Measurements from ENCODE around the gene YPEL4.

Gene YPEL4

DNA sequence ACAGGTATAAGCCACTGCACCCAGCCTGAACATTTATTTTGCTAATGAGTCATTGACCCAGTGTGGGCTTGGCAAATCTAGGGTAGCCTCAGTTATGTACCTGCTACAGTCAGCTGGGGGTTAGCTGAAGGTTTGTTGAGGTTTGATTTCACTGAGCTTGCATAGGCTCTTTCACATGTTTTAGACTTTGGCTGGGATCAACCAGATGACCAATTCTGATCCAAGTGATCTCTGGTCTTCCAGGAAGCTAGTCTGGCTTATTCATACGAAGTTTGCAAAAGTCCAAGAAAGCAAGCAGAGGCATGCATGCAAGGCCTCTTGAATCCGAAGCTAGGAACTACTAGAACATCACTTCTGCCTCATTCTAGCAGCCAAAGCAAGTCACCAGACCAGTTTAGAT is 31.3 kb downstream of the YPEL4 start:
- H3K4me1 ChIP-seq (ENCODE audit: insufficient read depth, poor library complexity, severe bottlenecking): peaks cover 3% of the 10 kb centered on the region
- TF ChIP-seq, protein P1, sequence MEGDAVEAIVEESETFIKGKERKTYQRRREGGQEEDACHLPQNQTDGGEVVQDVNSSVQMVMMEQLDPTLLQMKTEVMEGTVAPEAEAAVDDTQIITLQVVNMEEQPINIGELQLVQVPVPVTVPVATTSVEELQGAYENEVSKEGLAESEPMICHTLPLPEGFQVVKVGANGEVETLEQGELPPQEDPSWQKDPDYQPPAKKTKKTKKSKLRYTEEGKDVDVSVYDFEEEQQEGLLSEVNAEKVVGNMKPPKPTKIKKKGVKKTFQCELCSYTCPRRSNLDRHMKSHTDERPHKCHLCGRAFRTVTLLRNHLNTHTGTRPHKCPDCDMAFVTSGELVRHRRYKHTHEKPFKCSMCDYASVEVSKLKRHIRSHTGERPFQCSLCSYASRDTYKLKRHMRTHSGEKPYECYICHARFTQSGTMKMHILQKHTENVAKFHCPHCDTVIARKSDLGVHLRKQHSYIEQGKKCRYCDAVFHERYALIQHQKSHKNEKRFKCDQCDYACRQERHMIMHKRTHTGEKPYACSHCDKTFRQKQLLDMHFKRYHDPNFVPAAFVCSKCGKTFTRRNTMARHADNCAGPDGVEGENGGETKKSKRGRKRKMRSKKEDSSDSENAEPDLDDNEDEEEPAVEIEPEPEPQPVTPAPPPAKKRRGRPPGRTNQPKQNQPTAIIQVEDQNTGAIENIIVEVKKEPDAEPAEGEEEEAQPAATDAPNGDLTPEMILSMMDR (IDR thresholded peaks at IDR 0.05; ENCODE audit: poor library complexity, severe bottlenecking): no peak
- H3K9me3 ChIP-seq (ENCODE audit: severe bottlenecking): no peaks in the 10 kb centered on the region
- no peak overlapping the region for H3K4me3 ChIP-seq (ENCODE audit: severe bottlenecking)
- H3K27me3 ChIP-seq (ENCODE audit: insufficient read depth, poor library complexity, severe bottlenecking): no peaks in the 10 kb centered on the region
- no peaks in the 10 kb centered on the region for H3K36me3 ChIP-seq (ENCODE audit: low read depth)
- ATAC-seq (ENCODE audit: low read depth) (no peak; the same call in 2 of the 3 replicates), DNase-seq (ENCODE audit: low spot score) (no peak)
- no peak overlapping the region for H3K27ac ChIP-seq (ENCODE audit: poor library complexity, severe bottlenecking)

DNA sequence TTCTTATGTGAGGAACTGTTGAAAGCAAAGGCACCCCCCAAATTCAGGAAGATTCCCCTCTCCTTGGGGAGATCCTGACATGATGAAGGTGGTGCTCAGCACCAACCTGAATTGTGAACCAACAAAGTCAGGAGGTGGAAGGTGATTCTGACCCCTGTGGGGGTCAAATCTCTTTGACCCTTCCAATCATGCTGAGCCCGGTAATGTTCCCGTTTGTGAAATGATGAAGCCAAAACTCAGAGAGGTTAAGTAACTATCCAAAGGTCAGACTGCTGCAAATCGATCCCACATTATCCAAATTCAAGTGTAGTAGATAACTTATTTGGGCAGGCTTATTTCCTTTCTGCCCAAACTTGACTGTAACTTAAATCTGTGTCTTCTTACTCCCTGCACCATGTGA is 33.1 kb downstream of the YPEL4 start:
- no peak for DNase-seq (ENCODE audit: low spot score)

DNA sequence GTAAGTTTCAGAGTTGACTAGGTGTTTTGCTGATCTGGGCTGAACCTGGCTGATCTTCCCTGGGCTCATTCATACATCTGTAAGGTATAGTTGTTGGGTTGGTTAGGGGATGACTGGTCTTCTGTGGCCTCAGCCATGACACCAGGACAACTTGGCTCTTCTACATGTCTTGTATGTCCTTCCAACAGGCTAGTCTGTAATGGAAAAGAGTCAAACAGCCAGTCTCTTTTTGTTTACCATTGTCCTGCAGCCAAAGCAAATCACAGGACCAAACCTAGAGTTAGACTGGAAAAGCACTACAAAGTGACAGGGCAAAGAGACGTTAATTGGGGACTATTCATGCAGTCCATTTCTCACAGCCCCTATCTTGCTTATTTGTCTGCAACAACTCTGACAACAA is 34.4 kb downstream of the YPEL4 start:
- no peak overlapping the region for H3K27ac ChIP-seq (ENCODE audit: poor library complexity, severe bottlenecking)
- H3K27me3 ChIP-seq (ENCODE audit: insufficient read depth, poor library complexity, severe bottlenecking): no peaks in the 10 kb centered on the region
- H3K36me3 ChIP-seq (ENCODE audit: low read depth): no peaks in the 10 kb centered on the region
- TF ChIP-seq, protein P1 (IDR thresholded peaks at IDR 0.05; ENCODE audit: poor library complexity, severe bottlenecking): no peak
- no peak overlapping the region for H3K4me3 ChIP-seq (ENCODE audit: severe bottlenecking)
- no peak for DNase-seq (ENCODE audit: low spot score)
- H3K9me3 ChIP-seq (ENCODE audit: severe bottlenecking): no peaks in the 10 kb centered on the region
- ATAC-seq (ENCODE audit: low read depth): no peak
- H3K4me1 ChIP-seq (ENCODE audit: insufficient read depth, poor library complexity, severe bottlenecking): peaks cover 3% of the 10 kb centered on the region

More for the DNA sequence above, 33.1 kb downstream of the YPEL4 start:
- peaks cover 3% of the 10 kb centered on the region for H3K4me1 ChIP-seq (ENCODE audit: insufficient read depth, poor library complexity, severe bottlenecking)
- TF ChIP-seq, protein P1 (IDR thresholded peaks at IDR 0.05; ENCODE audit: poor library complexity, severe bottlenecking): no peak
- H3K27me3 ChIP-seq (ENCODE audit: insufficient read depth, poor library complexity, severe bottlenecking): no peaks in the 10 kb centered on the region
- no peak for ATAC-seq (ENCODE audit: low read depth)
- H3K4me3 ChIP-seq (ENCODE audit: severe bottlenecking): no peak overlapping the region
- H3K9me3 ChIP-seq (ENCODE audit: severe bottlenecking): no peaks in the 10 kb centered on the region
- H3K36me3 ChIP-seq (ENCODE audit: low read depth): no peaks in the 10 kb centered on the region
- no peak overlapping the region for H3K27ac ChIP-seq (ENCODE audit: poor library complexity, severe bottlenecking)

DNA sequence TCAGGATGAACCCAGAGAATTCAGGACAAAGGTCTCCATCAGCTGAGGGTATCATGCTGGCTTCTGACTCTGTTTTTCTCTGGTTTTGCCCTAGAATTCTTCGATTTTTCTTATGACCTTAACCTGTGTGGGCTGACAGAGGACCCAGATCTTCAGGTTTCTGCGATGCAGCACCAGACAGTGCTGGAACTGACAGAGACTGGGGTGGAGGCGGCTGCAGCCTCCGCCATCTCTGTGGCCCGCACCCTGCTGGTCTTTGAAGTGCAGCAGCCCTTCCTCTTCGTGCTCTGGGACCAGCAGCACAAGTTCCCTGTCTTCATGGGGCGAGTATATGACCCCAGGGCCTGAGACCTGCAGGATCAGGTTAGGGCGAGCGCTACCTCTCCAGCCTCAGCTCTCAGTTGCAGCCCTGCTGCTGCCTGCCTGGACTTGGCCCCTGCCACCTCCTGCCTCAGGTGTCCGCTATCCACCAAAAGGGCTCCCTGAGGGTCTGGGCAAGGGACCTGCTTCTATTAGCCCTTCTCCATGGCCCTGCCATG is 35.4 kb downstream of the YPEL4 start:
- Histone ChIP-seq H3K4me3 (ENCODE audit: severe bottlenecking) (no peak overlapping the region), H3K36me3 (ENCODE audit: low read depth) (no peaks in the 10 kb centered on the region), H3K9me3 (ENCODE audit: severe bottlenecking) (no peaks in the 10 kb centered on the region), H3K27me3 (ENCODE audit: insufficient read depth, poor library complexity, severe bottlenecking) (no peaks in the 10 kb centered on the region), H3K4me1 (ENCODE audit: insufficient read depth, poor library complexity, severe bottlenecking) (peaks cover 3% of the 10 kb centered on the region), H3K27ac (ENCODE audit: poor library complexity, severe bottlenecking) (no peak overlapping the region)
- DNase-seq (ENCODE audit: low spot score): no peak
- TF ChIP-seq, protein P1 (IDR thresholded peaks at IDR 0.05; ENCODE audit: poor library complexity, severe bottlenecking): no peak
- ATAC-seq (ENCODE audit: low read depth): no peak

DNA sequence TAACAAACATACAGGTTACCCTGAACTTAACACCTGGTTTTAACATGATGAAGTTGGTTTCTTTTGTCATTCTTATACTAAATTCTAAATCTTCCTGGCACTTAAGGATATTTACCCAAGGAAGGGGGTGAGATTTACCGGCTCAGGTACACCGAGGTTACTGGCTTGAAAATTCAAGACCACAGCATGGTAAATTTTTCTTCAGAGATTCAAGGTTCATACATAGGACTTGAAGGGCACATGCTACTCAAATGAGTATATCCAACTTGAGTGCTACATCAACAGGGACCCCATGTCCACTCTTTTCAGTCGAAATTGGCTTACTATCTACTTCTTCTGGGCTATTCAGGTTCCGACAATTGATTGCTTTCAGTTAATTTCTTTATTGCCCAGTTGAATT is 39.5 kb downstream of the YPEL4 start:
- no peak overlapping the region for H3K4me3 ChIP-seq (ENCODE audit: severe bottlenecking)
- TF ChIP-seq, protein P1 (IDR thresholded peaks at IDR 0.05; ENCODE audit: poor library complexity, severe bottlenecking): no peak
- peaks cover 5% of the 10 kb centered on the region for H3K27me3 ChIP-seq (ENCODE audit: insufficient read depth, poor library complexity, severe bottlenecking)
- DNase-seq (ENCODE audit: low spot score): no peak
- no peaks in the 10 kb centered on the region for H3K36me3 ChIP-seq (ENCODE audit: low read depth)
- H3K4me1 ChIP-seq (ENCODE audit: insufficient read depth, poor library complexity, severe bottlenecking): no peaks in the 10 kb centered on the region
- ATAC-seq (ENCODE audit: low read depth): no peak
- H3K9me3 ChIP-seq (ENCODE audit: severe bottlenecking): no peaks in the 10 kb centered on the region
- H3K27ac ChIP-seq (ENCODE audit: poor library complexity, severe bottlenecking): no peak overlapping the region

All from RWPE2 (cell line).